ENCODE results near the gene DHRS4. TPM values are rescaled to one million over a fixed set of nuclear protein-coding genes. Genes with fewer than 3 reads are reported as not detected.
"Not testable (repeated sequence)": the region's sequence is repeated elsewhere in the genome, so short reads cannot be mapped to it uniquely, and the experiment has no call there.

DHRS4 gene
- total and polyA plus RNA-seq, 2 of the 13 experiments (the other 11 are each of a cell fraction or from before 2014, with no cell fraction given) = 23.9 to 45.1 TPM

DNA sequence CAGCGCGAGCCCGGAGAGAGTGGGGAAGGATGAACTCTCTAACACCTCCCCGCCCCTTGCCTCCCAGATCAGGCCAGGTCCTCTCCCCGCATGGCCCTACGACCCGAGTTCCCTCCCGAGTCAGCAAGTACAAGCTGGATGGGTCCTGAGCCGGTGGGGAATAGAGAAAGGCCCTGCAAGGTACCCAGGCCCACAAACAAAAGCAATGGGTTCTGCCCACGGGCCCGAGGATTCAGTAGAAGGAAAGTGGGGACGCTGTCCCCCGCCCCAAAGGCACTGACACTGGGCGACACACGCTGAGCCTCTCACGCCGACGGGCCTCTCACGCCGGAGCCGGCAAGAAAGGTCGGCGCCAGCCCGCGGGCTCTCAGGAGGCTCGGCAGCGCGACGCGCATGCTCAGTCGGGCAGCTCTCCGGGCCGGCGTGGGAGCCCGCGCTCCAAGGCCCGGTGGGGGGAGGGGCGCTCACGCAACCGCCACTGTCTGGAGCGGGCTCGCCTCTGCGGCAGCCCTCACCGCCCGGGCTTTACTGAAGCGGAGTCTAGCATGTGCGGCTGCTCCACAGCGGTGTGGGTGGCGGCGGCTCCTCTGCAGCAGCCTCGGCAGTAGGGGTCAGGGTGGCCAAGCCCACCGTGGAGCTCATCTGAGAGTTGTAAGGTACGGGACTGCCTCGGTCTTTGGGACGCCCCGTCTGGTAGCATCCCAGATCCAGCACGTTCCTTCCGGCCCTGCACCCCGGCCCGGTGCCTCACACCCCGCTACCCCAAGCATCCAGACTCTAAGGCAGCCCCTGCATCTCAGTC lies 16.1 kb downstream of the DHRS4 start (continued):
- TF ChIP-seq, protein P1, sequence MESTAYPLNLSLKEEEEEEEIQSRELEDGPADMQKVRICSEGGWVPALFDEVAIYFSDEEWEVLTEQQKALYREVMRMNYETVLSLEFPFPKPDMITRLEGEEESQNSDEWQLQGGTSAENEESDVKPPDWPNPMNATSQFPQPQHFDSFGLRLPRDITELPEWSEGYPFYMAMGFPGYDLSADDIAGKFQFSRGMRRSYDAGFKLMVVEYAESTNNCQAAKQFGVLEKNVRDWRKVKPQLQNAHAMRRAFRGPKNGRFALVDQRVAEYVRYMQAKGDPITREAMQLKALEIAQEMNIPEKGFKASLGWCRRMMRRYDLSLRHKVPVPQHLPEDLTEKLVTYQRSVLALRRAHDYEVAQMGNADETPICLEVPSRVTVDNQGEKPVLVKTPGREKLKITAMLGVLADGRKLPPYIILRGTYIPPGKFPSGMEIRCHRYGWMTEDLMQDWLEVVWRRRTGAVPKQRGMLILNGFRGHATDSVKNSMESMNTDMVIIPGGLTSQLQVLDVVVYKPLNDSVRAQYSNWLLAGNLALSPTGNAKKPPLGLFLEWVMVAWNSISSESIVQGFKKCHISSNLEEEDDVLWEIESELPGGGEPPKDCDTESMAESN (CRISPR knock-in tag; conservative IDR thresholded peaks at IDR 0.05) = peak; percentile 72
- TF ChIP-seq ZNF740 (CRISPR knock-in tag; IDR thresholded peaks at IDR 0.05) (0 out of 2 replicates have a peak, but pooled peaks have one; percentile 39), ZMYM4 (CRISPR knock-in tag; IDR thresholded peaks at IDR 0.05) (peak; percentile 50; the same call in 1 of the 2 replicates), ZNF704 (CRISPR knock-in tag; IDR thresholded peaks at IDR 0.05; ENCODE audit: borderline replicate concordance) (peak; percentile 83; the same call in 1 of the 2 replicates), ZNF232 (CRISPR knock-in tag; IDR thresholded peaks at IDR 0.05; ENCODE audit: borderline replicate concordance) (0 out of 2 replicates have a peak, but pooled peaks have one; percentile 53), ZNF589 (CRISPR knock-in tag; conservative IDR thresholded peaks at IDR 0.05) (peak; percentile 79; the same call in 1 of the 2 replicates), HNF4A (CRISPR knock-in tag; IDR thresholded peaks at IDR 0.05) (0 out of 2 replicates have a peak, but pooled peaks have one; percentile 10), E2F5 (CRISPR knock-in tag; conservative IDR thresholded peaks at IDR 0.05) (peak; percentile 89), BRD4 (CRISPR knock-in tag; IDR thresholded peaks at IDR 0.05) (peak; percentile 92; the same call in 1 of the 2 replicates), ZFYVE20 (CRISPR knock-in tag; IDR thresholded peaks at IDR 0.05; ENCODE audit: borderline replicate concordance, low read depth) (peak; percentile 88; the same call in 1 of the 2 replicates), SMAD1 (CRISPR knock-in tag; IDR thresholded peaks at IDR 0.05; ENCODE audit: borderline replicate concordance, low read depth) (peak; percentile 51; the same call in 1 of the 2 replicates), NONO (CRISPR knock-in tag; conservative IDR thresholded peaks at IDR 0.05) (peak; percentile 54; the same call in 1 of the 2 replicates), TEF (CRISPR knock-in tag; IDR thresholded peaks at IDR 0.05) (peak; percentile 74; the same call in 1 of the 2 replicates), ZKSCAN8 (CRISPR knock-in tag; IDR thresholded peaks at IDR 0.05; ENCODE audit: borderline replicate concordance) (peak; percentile 70; the same call in 1 of the 2 replicates), ZNF235 (CRISPR knock-in tag; IDR thresholded peaks at IDR 0.05; ENCODE audit: borderline replicate concordance) (0 out of 2 replicates have a peak, but pooled peaks have one; percentile 39), KLF6 (CRISPR knock-in tag; IDR thresholded peaks at IDR 0.05) (peak; percentile 83; the same call in 1 of the 2 replicates), PHF20 (CRISPR knock-in tag; IDR thresholded peaks at IDR 0.05) (0 out of 2 replicates have a peak, but pooled peaks have one; percentile 24), ATAD3A (CRISPR knock-in tag; IDR thresholded peaks at IDR 0.05) (peak; percentile 20)
- TF ChIP-seq, protein P2, sequence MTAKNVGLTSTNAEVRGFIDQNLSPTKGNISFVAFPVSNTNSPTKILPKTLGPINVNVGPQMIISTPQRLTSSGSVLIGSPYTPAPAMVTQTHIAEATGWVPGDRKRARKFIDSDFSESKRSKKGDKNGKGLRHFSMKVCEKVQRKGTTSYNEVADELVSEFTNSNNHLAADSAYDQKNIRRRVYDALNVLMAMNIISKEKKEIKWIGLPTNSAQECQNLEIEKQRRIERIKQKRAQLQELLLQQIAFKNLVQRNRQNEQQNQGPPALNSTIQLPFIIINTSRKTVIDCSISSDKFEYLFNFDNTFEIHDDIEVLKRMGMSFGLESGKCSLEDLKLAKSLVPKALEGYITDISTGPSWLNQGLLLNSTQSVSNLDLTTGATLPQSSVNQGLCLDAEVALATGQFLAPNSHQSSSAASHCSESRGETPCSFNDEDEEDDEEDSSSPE (CRISPR knock-in tag; IDR thresholded peaks at IDR 0.05) = peak; percentile 94
- TF ChIP-seq, protein P3, sequence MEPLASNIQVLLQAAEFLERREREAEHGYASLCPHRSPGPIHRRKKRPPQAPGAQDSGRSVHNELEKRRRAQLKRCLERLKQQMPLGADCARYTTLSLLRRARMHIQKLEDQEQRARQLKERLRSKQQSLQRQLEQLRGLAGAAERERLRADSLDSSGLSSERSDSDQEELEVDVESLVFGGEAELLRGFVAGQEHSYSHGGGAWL (CRISPR knock-in tag; IDR thresholded peaks at IDR 0.05) = peak; percentile 97; the same call in 1 of the 2 replicates
- TF ChIP-seq NONO (IDR thresholded peaks at IDR 0.05) = not testable (repeated sequence)
